K562 (cell line): ENCODE measurements around the gene COL6A2. TPM values are rescaled to one million over a fixed set of nuclear protein-coding genes. Genes with fewer than 3 reads are reported as not detected.

Experiments used
- DPF2 ChIP-seq: fragments of 450-650 bp; IDR thresholded peaks from 2 replicates; pipeline ENCODE4 v1.6.1; 2016
- GTF2A2 ChIP-seq: IDR thresholded peaks from 2 replicates; pipeline ENCODE4 v1.6.1; 2016; ENCODE audit warnings: mild to moderate bottlenecking, missing genetic modification characterization, missing compliant biosample characterization
- PML ChIP-seq: IDR thresholded peaks from 2 replicates; pipeline ENCODE4 v1.6.1; 2012; ENCODE audit warnings: low read length, inconsistent platforms
- RHOXF2B ChIP-seq: fragments of 250-450 bp; sonication (Bioruptor Pico); conservative IDR thresholded peaks from 2 replicates; pipeline ENCODE4 v1.5.1; 2021
- SMARCC2 ChIP-seq: fragments of 450-650 bp; IDR thresholded peaks from 2 replicates; pipeline ENCODE4 v1.6.1; 2017; ENCODE audit warnings: antibody characterized with exemption, moderate library complexity, mild to moderate bottlenecking, low read depth
- SOX6 ChIP-seq: fragments of 450-650 bp; IDR thresholded peaks from 2 replicates; pipeline ENCODE4 v1.6.1; 2014; ENCODE audit warnings: mild to moderate bottlenecking
- SRSF7 ChIP-seq: fragments of 200-400 bp; formaldehyde crosslinking; optimal IDR thresholded peaks from 2 replicates; pipeline ENCODE3; 2017; ENCODE audit warnings: mild to moderate bottlenecking, low read depth, low read length
- ZNF3 ChIP-seq: fragments of 250-450 bp; sonication (Bioruptor Pico); IDR thresholded peaks from 2 replicates; pipeline ENCODE4 v1.5.0; 2021; ENCODE audit warnings: mild to moderate bottlenecking, moderate library complexity
- ZNF586 ChIP-seq: fragments of 450-650 bp; formaldehyde crosslinking; conservative IDR thresholded peaks from 2 replicates; pipeline ENCODE4 v1.4.0; 2020; ENCODE audit warnings: mild to moderate bottlenecking, moderate library complexity
- polyA plus RNA-seq, 8 experiments: library from polyadenylated mRNA; depleted of rRNA in 4 of 8; stranded (reverse) in 5 of 8; unstranded in 3 of 8; fragments of >200 nt; fragmentation: Nextera tagmentation in 2 of 8; fragmentation: Illumina TruSeq in 1 of 8; extraction: Ambion mirVana in 2 of 8; extraction: Trizol in 1 of 8; gene quantifications; 2 replicates each; pipeline versions ENCODE4 v1.2.1 to v1.2.3, GENCODE V29; 2011 to 2014; ENCODE audit warnings: inconsistent platforms in 1 of 8, missing spikeins in 1 of 8
- total RNA-seq, 7 experiments: library from RNA; depleted of rRNA in 6 of 7; stranded (reverse); fragments of >200 nt in 6 of 7; fragmentation: Illumina TruSeq in 2 of 7; extraction: Trizol in 2 of 7; gene quantifications; 2 replicates each; pipeline versions ENCODE4 v1.2.1 to v1.2.3, GENCODE V29; 2011 to 2021; ENCODE audit warnings: low replicate concordance in 1 of 7
- TF ChIP-seq, protein P1 (sequence below): fragments of 450-650 bp; IDR thresholded peaks from 2 replicates; pipeline ENCODE4 v1.6.1; 2016; ENCODE audit warnings: mild to moderate bottlenecking, moderate library complexity
- TF ChIP-seq, protein P2 (sequence below): IDR thresholded peaks from 3 replicates; pipeline ENCODE4 v1.6.1; 2011; ENCODE audit warnings: borderline replicate concordance, mild to moderate bottlenecking, moderate library complexity; ENCODE audit not compliant: insufficient read length; ENCODE audit errors: extremely low read depth
- TF ChIP-seq, protein P3 (sequence below): sonication (generic); formaldehyde crosslinking; IDR thresholded peaks from 2 replicates; pipeline ENCODE4 v1.8.0; 2022; ENCODE audit warnings: mild to moderate bottlenecking, missing genetic modification reagents
- TF ChIP-seq, protein P4 (sequence below), 3 experiments: fragments of 200-800 bp in 1 of 3; sonication (Bioruptor generic) in 1 of 3; sonication (generic) in 1 of 3; formaldehyde crosslinking in 1 of 3; IDR thresholded peaks; 2 replicates each; pipeline versions ENCODE4 v1.6.1 to v1.8.0; 2016 to 2022; ENCODE audit warnings: mild to moderate bottlenecking in 2 of 3, missing compliant biosample characterization in 2 of 3, missing genetic modification characterization in 2 of 3, missing genetic modification reagents in 1 of 3

COL6A2 gene
- total and polyA plus RNA-seq, 9 of the 15 experiments (the other 6 are each of a cell fraction or from before 2014, with no cell fraction given) = 0.07 to 1.1 (median 0.24) TPM; not detected in 3

DNA sequence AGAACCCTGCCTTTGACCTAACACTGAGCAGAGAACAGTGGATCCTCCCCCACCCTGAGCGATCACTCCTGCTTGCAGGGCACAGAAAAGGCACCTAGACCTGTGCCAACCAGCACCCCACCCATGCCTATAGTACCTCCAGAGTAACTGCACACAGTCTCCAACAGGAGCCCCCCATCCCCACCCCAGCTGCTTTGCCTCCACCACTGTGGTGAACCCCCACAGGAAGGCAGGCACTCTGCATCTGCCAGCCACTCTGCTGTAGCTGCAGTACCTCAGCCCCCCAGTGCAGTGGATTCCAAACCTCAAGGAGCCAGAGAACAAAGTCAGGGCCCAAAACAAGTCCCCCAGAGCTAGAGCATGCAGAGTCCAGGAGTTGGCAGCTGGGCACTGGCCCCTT is 75.7 kb downstream of the COL6A2 start (continued):
- TF ChIP-seq, protein P1, sequence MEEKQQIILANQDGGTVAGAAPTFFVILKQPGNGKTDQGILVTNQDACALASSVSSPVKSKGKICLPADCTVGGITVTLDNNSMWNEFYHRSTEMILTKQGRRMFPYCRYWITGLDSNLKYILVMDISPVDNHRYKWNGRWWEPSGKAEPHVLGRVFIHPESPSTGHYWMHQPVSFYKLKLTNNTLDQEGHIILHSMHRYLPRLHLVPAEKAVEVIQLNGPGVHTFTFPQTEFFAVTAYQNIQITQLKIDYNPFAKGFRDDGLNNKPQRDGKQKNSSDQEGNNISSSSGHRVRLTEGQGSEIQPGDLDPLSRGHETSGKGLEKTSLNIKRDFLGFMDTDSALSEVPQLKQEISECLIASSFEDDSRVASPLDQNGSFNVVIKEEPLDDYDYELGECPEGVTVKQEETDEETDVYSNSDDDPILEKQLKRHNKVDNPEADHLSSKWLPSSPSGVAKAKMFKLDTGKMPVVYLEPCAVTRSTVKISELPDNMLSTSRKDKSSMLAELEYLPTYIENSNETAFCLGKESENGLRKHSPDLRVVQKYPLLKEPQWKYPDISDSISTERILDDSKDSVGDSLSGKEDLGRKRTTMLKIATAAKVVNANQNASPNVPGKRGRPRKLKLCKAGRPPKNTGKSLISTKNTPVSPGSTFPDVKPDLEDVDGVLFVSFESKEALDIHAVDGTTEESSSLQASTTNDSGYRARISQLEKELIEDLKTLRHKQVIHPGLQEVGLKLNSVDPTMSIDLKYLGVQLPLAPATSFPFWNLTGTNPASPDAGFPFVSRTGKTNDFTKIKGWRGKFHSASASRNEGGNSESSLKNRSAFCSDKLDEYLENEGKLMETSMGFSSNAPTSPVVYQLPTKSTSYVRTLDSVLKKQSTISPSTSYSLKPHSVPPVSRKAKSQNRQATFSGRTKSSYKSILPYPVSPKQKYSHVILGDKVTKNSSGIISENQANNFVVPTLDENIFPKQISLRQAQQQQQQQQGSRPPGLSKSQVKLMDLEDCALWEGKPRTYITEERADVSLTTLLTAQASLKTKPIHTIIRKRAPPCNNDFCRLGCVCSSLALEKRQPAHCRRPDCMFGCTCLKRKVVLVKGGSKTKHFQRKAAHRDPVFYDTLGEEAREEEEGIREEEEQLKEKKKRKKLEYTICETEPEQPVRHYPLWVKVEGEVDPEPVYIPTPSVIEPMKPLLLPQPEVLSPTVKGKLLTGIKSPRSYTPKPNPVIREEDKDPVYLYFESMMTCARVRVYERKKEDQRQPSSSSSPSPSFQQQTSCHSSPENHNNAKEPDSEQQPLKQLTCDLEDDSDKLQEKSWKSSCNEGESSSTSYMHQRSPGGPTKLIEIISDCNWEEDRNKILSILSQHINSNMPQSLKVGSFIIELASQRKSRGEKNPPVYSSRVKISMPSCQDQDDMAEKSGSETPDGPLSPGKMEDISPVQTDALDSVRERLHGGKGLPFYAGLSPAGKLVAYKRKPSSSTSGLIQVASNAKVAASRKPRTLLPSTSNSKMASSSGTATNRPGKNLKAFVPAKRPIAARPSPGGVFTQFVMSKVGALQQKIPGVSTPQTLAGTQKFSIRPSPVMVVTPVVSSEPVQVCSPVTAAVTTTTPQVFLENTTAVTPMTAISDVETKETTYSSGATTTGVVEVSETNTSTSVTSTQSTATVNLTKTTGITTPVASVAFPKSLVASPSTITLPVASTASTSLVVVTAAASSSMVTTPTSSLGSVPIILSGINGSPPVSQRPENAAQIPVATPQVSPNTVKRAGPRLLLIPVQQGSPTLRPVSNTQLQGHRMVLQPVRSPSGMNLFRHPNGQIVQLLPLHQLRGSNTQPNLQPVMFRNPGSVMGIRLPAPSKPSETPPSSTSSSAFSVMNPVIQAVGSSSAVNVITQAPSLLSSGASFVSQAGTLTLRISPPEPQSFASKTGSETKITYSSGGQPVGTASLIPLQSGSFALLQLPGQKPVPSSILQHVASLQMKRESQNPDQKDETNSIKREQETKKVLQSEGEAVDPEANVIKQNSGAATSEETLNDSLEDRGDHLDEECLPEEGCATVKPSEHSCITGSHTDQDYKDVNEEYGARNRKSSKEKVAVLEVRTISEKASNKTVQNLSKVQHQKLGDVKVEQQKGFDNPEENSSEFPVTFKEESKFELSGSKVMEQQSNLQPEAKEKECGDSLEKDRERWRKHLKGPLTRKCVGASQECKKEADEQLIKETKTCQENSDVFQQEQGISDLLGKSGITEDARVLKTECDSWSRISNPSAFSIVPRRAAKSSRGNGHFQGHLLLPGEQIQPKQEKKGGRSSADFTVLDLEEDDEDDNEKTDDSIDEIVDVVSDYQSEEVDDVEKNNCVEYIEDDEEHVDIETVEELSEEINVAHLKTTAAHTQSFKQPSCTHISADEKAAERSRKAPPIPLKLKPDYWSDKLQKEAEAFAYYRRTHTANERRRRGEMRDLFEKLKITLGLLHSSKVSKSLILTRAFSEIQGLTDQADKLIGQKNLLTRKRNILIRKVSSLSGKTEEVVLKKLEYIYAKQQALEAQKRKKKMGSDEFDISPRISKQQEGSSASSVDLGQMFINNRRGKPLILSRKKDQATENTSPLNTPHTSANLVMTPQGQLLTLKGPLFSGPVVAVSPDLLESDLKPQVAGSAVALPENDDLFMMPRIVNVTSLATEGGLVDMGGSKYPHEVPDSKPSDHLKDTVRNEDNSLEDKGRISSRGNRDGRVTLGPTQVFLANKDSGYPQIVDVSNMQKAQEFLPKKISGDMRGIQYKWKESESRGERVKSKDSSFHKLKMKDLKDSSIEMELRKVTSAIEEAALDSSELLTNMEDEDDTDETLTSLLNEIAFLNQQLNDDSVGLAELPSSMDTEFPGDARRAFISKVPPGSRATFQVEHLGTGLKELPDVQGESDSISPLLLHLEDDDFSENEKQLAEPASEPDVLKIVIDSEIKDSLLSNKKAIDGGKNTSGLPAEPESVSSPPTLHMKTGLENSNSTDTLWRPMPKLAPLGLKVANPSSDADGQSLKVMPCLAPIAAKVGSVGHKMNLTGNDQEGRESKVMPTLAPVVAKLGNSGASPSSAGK = no peak
- TF ChIP-seq GTF2A2 (no peak), ZNF3 (CRISPR knock-in tag) (no peak), RHOXF2B (CRISPR knock-in tag) (no peak), SMARCC2 (no peak), ZNF586 (CRISPR knock-in tag) (no peak), SOX6 (no peak), SRSF7 (no peak), PML (no peak), DPF2 (no peak)
- TF ChIP-seq, protein P2, sequence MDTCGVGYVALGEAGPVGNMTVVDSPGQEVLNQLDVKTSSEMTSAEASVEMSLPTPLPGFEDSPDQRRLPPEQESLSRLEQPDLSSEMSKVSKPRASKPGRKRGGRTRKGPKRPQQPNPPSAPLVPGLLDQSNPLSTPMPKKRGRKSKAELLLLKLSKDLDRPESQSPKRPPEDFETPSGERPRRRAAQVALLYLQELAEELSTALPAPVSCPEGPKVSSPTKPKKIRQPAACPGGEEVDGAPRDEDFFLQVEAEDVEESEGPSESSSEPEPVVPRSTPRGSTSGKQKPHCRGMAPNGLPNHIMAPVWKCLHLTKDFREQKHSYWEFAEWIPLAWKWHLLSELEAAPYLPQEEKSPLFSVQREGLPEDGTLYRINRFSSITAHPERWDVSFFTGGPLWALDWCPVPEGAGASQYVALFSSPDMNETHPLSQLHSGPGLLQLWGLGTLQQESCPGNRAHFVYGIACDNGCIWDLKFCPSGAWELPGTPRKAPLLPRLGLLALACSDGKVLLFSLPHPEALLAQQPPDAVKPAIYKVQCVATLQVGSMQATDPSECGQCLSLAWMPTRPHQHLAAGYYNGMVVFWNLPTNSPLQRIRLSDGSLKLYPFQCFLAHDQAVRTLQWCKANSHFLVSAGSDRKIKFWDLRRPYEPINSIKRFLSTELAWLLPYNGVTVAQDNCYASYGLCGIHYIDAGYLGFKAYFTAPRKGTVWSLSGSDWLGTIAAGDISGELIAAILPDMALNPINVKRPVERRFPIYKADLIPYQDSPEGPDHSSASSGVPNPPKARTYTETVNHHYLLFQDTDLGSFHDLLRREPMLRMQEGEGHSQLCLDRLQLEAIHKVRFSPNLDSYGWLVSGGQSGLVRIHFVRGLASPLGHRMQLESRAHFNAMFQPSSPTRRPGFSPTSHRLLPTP = no peak
- TF ChIP-seq, protein P3, sequence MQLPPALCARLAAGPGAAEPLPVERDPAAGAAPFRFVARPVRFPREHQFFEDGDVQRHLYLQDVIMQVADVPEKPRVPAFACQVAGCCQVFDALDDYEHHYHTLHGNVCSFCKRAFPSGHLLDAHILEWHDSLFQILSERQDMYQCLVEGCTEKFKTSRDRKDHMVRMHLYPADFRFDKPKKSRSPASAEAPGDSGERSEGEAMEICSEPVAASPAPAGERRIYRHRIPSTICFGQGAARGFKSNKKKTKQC (CRISPR knock-in tag) = no peak
- TF ChIP-seq, protein P4, sequence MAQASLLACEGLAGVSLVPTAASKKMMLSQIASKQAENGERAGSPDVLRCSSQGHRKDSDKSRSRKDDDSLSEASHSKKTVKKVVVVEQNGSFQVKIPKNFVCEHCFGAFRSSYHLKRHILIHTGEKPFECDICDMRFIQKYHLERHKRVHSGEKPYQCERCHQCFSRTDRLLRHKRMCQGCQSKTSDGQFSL (CRISPR knock-in tag; IDR thresholded peaks at IDR 0.05) = no peak
- TF ChIP-seq, protein P4 (tag; IDR thresholded peaks at IDR 0.05) = no peak
